ENCODE measurements around the gene PDE4B.

PDE4B gene

DNA sequence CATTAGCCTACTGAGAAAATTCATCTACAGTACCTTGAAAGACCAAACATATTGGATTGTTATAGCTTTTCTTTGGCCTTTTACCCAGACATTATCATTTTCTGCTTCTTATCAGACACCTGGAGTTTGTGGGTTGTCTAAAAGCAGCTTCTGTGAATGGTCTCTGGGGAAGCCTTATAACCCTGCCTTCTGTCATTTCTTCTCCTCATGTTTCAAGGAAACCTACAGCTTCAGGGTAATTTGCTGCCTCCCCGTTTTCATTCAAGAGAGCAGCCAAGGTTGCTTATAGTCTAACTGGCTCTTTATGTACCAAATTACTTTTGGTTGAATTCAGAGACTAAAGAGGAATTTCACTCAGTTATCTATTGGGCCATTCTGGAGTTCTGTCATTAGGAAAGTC is 453.0 kb downstream of the PDE4B start:
- peak; percentile 44 to 67 for DNase-seq

DNA sequence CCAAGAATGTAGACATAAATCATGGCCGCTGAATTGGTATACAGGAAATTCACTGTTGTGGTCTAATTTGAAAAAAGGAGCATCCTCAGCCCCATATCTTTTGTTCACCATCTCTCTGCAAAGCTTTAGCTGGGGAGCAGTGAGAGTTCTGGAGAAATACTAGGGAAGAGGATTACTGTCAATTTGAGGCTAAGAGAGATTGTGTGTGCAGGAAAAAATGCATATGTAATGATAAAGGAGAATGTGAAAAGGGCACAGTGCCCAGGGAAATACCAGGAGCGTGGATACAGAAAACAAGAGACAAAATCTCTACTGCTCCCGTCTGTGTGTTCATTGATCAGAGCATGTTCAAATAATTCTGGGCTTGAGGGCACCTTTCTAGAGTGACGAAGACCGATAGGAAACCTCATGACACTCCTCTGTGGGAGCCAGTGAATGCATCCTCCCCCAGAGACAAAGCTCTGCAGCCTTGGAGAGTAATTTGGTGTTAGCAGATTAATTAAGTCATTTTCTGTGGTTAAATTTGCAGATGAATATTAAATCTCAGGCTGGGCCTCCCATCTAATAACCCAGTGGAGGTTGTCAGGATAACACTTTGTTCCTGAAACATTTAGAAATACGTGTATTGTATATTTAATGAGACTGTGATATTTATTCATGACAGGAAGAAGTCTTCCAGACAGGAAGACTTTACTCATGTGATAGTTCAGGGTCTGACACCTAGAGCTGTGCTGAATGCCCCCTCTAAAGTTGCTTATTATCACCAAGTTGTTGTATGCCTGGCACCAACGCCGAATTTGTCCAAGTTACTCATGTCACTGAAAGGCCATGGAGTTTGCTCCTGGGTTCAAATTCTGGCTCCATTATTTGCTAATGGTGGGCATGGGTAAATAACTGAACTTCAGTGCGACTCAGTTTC is 453.9 kb downstream of the PDE4B start:
- DNase-seq, result no peak

GRCh38 chr1:66247415-66248208 is 454.9 kb downstream of the PDE4B start:
- DNase-seq, result no peak

DNA sequence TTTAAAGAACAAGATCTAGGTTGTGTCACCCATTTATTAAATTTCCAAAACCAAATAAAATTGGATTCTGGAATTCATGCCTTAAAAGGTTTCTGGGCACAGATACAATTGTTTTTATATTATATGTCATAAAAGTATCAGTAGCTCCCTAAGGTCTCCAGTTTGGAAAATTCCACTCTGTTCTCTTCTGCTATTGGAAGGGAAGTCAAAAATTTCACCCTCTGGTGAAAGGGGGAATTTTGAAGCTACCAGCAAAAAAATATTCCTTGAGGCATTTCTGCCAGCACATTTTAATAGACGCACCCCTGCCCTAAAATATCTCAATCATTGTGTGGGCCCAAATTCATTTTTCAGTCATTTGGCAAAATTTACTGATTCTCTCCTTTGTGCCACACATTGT is 455.6 kb downstream of the PDE4B start:
- DNase-seq, result no peak

- no peak for DNase-seq
Observed at GRCh38 chr1:66248746-66249145, 456.1 kb downstream of the PDE4B start.

- no peak for DNase-seq
Observed at GRCh38 chr1:66250075-66250474, 457.4 kb downstream of the PDE4B start.

- DNase-seq, result no peak
Observed at GRCh38 chr1:66250478-66250877, 457.8 kb downstream of the PDE4B start.

DNA sequence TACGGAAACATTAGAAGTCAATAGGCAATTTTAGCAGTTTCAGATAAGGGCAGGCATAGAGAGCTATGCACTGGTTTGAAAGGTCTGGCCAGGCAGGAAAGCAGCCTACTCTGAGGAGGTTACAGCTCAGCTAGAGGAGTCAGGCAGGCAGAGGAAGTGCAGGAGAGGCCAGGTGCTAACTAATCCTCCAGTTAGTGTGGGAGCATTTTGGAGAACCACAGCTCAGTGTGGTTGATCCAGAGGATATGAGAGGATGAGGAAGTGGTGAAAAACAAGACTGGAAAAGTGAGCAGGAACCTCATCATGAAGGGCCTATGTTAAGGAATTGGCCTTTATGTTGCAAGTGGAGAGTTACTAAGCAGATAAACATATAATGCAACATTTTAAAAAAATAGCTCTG is 458.9 kb downstream of the PDE4B start:
- no peak for DNase-seq

- DNase-seq, result peak in 1 of 2 experiments; percentile 23
Observed at GRCh38 chr1:66253330-66253921, 460.7 kb downstream of the PDE4B start.

DNA sequence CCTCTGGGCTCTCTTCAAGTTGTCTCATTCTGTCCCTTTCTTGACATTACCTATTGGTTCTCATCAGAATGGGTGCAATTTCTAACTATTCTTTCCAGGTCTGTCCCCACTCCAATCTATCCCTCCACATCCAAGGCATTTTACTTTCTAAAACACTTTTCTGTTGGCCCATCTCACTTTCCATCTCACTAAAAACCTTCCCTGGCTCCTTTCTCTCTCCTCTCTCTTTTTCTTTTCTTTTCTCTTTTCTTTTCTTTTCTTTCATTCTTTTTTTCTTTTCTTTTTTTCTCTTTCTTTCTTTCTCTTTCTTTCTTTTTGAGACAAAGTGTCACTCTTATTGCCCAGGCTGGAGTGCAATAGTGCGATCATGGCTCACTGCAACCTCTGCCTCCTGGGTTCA is 462.1 kb downstream of the PDE4B start:
- no peak for DNase-seq

GRCh38 chr1:66256629-66257572 is 464.2 kb downstream of the PDE4B start:
- no peak for DNase-seq

DNA sequence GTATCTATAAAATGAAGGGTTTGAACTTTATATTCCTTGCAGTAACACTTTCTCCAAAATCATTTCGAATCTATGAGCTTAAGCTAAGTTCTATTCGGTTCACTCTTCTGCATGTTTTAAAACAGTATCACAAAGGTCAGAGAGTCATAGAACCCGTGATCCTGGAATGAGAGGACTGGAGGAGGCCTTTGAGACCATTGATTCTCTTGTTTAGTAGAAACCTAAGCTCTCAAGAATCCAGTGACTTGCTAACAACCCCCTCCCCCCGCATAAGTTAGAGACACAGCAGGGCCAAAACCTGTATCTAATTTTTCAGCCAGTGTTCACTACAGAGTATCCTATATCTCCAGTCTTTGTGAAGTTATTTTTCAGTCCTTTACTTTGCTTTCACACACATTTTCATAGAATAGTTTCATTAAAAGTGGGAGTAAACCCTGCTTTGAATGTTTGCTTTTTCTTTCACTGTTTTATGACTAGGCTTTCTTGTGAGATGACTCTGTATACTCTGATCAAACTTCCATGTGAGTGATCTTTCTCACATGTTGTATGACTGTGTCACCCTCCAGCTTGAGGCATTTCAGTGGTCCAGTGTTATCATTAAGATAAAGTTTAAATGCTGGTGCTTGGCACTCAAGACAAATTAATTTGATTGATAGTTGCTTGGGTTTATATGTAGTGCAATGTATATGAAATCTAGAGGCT is 465.9 kb downstream of the PDE4B start:
- no peak for DNase-seq

DNA sequence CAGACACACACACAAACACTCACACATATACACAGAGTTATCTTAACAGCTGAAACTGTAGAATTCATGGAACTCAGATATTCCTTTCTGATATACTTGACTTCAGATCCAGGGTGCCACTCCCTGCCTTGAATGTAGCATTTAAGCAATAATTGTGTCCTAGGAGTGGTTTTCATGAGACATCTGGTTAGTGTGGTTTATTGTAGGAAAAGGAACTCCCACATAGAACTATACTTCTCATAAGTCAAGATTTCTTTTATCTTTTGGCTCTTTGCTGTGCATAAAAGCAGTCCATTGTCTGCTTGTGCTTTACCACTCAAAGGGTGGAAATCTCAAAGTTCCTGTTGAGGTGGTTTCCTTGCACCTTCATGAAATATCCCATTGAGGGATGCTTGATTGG is 468.7 kb downstream of the PDE4B start:
- no peak for DNase-seq

- DNase-seq, result no peak
Observed at GRCh38 chr1:66262208-66262963, 469.7 kb downstream of the PDE4B start.

DNA sequence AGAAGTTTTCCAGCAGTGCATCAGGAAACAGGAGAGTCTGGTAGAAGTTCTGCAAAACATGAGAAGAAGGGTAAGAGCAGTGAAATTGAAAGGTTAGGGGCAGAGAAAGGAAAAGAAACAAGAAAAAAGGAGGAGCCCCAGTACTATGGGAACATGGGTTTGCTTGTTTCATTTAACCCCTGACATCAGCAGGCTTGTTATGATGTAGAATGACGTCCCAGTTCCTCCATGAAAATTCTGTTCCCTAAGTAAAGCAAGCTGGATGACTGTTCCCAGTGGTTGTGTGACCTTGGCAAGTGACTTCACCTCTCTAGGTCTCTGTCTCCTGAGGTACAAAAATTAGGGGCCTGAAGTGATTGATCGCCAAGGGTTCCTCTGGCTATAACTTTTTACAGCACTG is 472.6 kb downstream of the PDE4B start:
- DNase-seq, result no peak

GRCh38 chr1:66265796-66266195 is 473.1 kb downstream of the PDE4B start:
- no peak for DNase-seq

DNA sequence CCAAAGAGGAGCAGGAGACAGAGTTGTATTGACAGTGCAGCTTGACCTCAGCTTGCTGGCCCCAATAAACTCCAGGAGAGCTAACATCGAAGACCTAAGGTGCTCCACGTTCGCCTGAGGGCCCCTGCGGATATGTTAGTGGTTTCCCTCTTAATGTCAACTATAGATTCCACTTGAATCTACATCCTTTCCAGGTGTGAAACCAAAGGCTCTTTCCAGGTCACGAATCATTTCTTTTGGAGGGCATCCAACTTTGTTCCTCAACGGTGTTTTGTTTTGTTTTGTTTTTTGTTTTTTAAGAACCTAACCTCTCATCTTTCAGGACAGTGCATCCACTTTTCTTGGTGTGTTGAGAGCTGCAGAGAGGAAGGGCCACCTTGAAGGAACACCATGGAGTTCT is 473.7 kb downstream of the PDE4B start:
- peak; percentile 16 to 31 for DNase-seq

DNA sequence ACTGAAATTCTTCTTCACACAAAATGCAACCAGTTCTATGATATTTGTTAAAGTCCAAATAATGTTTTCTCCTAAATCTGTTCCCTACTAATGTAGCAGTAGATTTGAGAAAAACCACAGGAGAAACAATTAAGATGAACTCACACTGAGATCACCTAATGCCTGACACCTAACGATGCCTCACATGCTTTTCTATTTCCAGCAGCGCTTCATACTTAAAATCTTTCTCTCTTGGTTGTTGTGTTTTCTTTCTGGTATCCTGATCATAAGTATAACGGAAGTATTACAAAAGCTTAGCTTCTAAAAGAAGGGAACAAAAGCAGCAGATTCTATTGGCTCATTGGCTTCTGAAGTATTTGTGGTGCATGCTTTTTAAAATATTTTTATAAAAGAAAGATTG is 474.1 kb downstream of the PDE4B start:
- DNase-seq, result no peak

GRCh38 chr1:66267201-66267940 is 474.7 kb downstream of the PDE4B start:
- no peak for DNase-seq

GRCh38 chr1:66269222-66269621 is 476.5 kb downstream of the PDE4B start:
- no peak for DNase-seq
